ENCODE results near the gene ADARB1. TPM values are rescaled to one million over a fixed set of nuclear protein-coding genes. Genes with fewer than 3 reads are reported as not detected.

Gene ADARB1
- total and polyA plus RNA-seq, 2 of the 8 experiments (the other 6 are each of a cell fraction or from before 2014, with no cell fraction given), result 4.7 to 14.9 TPM

DNA sequence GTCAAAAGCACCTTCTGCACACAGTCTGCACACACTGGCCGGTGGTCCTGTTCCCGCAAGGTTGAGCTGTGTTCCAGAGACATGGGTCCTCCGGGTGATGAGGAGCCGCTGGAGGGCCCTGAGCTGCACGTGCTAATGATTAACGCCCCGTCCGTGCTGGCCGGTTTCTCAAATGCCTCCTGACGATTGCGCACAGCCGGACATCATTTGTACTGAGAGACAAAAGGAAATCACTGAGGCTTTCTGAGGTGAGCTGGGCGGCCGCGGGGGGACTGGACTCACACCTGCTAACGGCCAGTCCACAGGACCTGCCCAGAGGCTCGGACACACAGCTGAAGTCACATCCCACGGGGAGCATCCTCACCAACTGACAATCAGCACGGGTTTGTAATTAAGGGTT, 184.1 kb downstream of the ADARB1 start (continued):
- TF ChIP-seq, protein P1, sequence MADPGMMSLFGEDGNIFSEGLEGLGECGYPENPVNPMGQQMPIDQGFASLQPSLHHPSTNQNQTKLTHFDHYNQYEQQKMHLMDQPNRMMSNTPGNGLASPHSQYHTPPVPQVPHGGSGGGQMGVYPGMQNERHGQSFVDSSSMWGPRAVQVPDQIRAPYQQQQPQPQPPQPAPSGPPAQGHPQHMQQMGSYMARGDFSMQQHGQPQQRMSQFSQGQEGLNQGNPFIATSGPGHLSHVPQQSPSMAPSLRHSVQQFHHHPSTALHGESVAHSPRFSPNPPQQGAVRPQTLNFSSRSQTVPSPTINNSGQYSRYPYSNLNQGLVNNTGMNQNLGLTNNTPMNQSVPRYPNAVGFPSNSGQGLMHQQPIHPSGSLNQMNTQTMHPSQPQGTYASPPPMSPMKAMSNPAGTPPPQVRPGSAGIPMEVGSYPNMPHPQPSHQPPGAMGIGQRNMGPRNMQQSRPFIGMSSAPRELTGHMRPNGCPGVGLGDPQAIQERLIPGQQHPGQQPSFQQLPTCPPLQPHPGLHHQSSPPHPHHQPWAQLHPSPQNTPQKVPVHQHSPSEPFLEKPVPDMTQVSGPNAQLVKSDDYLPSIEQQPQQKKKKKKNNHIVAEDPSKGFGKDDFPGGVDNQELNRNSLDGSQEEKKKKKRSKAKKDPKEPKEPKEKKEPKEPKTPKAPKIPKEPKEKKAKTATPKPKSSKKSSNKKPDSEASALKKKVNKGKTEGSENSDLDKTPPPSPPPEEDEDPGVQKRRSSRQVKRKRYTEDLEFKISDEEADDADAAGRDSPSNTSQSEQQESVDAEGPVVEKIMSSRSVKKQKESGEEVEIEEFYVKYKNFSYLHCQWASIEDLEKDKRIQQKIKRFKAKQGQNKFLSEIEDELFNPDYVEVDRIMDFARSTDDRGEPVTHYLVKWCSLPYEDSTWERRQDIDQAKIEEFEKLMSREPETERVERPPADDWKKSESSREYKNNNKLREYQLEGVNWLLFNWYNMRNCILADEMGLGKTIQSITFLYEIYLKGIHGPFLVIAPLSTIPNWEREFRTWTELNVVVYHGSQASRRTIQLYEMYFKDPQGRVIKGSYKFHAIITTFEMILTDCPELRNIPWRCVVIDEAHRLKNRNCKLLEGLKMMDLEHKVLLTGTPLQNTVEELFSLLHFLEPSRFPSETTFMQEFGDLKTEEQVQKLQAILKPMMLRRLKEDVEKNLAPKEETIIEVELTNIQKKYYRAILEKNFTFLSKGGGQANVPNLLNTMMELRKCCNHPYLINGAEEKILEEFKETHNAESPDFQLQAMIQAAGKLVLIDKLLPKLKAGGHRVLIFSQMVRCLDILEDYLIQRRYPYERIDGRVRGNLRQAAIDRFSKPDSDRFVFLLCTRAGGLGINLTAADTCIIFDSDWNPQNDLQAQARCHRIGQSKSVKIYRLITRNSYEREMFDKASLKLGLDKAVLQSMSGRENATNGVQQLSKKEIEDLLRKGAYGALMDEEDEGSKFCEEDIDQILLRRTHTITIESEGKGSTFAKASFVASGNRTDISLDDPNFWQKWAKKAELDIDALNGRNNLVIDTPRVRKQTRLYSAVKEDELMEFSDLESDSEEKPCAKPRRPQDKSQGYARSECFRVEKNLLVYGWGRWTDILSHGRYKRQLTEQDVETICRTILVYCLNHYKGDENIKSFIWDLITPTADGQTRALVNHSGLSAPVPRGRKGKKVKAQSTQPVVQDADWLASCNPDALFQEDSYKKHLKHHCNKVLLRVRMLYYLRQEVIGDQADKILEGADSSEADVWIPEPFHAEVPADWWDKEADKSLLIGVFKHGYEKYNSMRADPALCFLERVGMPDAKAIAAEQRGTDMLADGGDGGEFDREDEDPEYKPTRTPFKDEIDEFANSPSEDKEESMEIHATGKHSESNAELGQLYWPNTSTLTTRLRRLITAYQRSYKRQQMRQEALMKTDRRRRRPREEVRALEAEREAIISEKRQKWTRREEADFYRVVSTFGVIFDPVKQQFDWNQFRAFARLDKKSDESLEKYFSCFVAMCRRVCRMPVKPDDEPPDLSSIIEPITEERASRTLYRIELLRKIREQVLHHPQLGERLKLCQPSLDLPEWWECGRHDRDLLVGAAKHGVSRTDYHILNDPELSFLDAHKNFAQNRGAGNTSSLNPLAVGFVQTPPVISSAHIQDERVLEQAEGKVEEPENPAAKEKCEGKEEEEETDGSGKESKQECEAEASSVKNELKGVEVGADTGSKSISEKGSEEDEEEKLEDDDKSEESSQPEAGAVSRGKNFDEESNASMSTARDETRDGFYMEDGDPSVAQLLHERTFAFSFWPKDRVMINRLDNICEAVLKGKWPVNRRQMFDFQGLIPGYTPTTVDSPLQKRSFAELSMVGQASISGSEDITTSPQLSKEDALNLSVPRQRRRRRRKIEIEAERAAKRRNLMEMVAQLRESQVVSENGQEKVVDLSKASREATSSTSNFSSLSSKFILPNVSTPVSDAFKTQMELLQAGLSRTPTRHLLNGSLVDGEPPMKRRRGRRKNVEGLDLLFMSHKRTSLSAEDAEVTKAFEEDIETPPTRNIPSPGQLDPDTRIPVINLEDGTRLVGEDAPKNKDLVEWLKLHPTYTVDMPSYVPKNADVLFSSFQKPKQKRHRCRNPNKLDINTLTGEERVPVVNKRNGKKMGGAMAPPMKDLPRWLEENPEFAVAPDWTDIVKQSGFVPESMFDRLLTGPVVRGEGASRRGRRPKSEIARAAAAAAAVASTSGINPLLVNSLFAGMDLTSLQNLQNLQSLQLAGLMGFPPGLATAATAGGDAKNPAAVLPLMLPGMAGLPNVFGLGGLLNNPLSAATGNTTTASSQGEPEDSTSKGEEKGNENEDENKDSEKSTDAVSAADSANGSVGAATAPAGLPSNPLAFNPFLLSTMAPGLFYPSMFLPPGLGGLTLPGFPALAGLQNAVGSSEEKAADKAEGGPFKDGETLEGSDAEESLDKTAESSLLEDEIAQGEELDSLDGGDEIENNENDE (IDR thresholded peaks at IDR 0.05; ENCODE audit: insufficient replicate concordance, low read length), result no peak
- no peak for TF ChIP-seq SP1 (IDR thresholded peaks at IDR 0.05; ENCODE audit: low read depth, low read length)
- no peak for TF ChIP-seq RNF2 (IDR thresholded peaks at IDR 0.05; ENCODE audit: borderline replicate concordance, low read depth, low read length, missing control alignments, poor library complexity, severe bottlenecking)
- no peak for TF ChIP-seq FOSL1 (IDR thresholded peaks at IDR 0.05; ENCODE audit: insufficient read depth, low read depth, low read length)
- TF ChIP-seq ZNF274 (IDR thresholded peaks at IDR 0.05; ENCODE audit: borderline replicate concordance, extremely low read depth, low read length), result no peak
- no peak for TF ChIP-seq SP2 (IDR thresholded peaks at IDR 0.05; ENCODE audit: low read length)
- no peak for TF ChIP-seq RAD21 (IDR thresholded peaks at IDR 0.05 in 1 of 2, conservative IDR thresholded peaks at IDR 0.05 in 1 of 2; ENCODE audit: low read depth in 2 of 2, low read length in 2 of 2)
- TF ChIP-seq POU5F1 (IDR thresholded peaks at IDR 0.05; ENCODE audit: low read depth, low read length), result no peak
- TF ChIP-seq TBP (IDR thresholded peaks at IDR 0.05; ENCODE audit: low read depth, low read length), result no peak
- TF ChIP-seq YY1 (IDR thresholded peaks at IDR 0.05; ENCODE audit: low read depth, low read length), result no peak

Measured in H1 (cell line).